H1 (cell line): ENCODE measurements around the gene C1QL2. TPM values are rescaled to one million over a fixed set of nuclear protein-coding genes. Genes with fewer than 3 reads are reported as not detected.

Experiments used
- CEBPB ChIP-seq: IDR thresholded peaks from 2 replicates; pipeline ENCODE4 v1.6.1; 2012; ENCODE audit warnings: low read depth, low read length
- POLR2AphosphoS5 ChIP-seq: IDR thresholded peaks from 2 replicates; pipeline ENCODE4 v1.6.1; 2011; ENCODE audit warnings: low read depth, low read length
- RXRA ChIP-seq: IDR thresholded peaks from 2 replicates; pipeline ENCODE4 v1.6.1; 2011; ENCODE audit warnings: low read depth, mild to moderate bottlenecking, low read length, moderate library complexity; ENCODE audit not compliant: insufficient read depth
- SP2 ChIP-seq: IDR thresholded peaks from 2 replicates; pipeline ENCODE4 v1.6.1; 2012; ENCODE audit warnings: mild to moderate bottlenecking, low read length, inconsistent platforms
- SP4 ChIP-seq: IDR thresholded peaks from 2 replicates; pipeline ENCODE4 v1.6.1; 2012; ENCODE audit warnings: low read length, inconsistent platforms
- SUZ12 ChIP-seq: fragments of 200-600 bp; sonication (generic); IDR thresholded peaks from 2 replicates; pipeline ENCODE4 v1.6.1; 2012; ENCODE audit warnings: mild to moderate bottlenecking, inconsistent platforms, low read length, moderate library complexity, mixed read lengths
- TAF1 ChIP-seq: IDR thresholded peaks from 2 replicates; pipeline ENCODE4 v1.6.1; 2011; ENCODE audit warnings: mild to moderate bottlenecking, low read depth, low read length
- polyA plus RNA-seq, 7 experiments: library from polyadenylated mRNA; depleted of rRNA in 3 of 7; stranded (reverse) in 5 of 7; unstranded in 2 of 7; fragments of >200 nt in 5 of 7; fragments of 200-250 nt in 2 of 7; gene quantifications; 1 replicate in 5 of 7; 2 replicates in 1 of 7; 4 replicates in 1 of 7; pipeline versions ENCODE4 v1.2.1 to v1.2.3, GENCODE V29; 2011 to 2013; ENCODE audit warnings: missing spikeins in 2 of 7, mixed read lengths in 2 of 7
- total RNA-seq: library from RNA; stranded (reverse); fragmentation: NEBNext Ultra II Directional; extraction: Animal tissue kit (Norgen Biotek cat#: 25700); gene quantifications from 2 replicates; pipeline ENCODE4 v1.2.1, GENCODE V29; 2021
- TF ChIP-seq, protein P1 (sequence below): fragments of 300-600 bp; sonication (generic); IDR thresholded peaks from 2 replicates; pipeline ENCODE4 v1.7.1; 2012; ENCODE audit warnings: low read length, moderate library complexity, mild to moderate bottlenecking, inconsistent platforms; ENCODE audit not compliant: insufficient replicate concordance

Gene C1QL2
- total and polyA plus RNA-seq, 2 of the 8 experiments (the other 6 are each of a cell fraction or from before 2014, with no cell fraction given): 0.80 to 0.88 TPM

DNA sequence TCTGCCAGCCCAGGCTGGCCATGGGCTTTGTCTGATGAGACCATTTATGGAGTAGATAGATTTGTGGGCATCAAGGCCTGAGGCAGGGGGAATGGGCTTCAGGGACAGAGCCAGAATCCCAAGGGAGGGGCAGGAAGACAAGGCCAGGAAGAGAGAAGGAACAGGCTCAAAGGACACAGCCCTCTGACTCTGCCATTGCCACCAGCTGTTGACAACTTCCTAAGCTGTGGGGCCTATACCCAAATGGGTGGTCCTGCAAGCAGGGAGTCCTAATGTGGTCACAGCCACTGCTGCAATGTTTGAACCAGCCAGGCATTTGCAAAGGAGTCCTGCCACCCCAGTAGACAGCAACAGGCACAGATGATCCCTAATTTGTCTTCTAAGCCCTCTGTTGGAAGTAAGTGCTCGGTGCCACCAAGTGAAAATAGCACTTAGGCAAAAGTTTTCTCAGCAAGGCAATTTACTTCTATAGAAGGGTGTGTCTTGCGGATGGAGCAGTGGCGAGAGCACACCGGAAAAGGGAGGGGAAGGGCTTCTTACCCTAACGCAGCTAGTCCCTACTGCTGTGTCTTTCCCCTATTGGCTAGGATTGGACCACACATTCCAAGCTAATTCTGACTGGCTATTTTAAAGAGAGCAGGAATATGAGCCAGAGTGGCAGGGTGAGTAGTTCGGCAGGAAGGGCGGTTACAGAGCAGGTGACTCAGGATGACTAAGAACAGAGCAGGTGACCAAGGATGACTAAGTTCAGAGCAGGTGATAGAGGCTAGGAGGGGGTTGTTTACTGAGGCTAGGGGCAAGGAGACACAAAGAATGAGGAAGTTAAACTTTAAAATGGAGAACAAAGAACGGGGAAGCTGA is 47.2 kb downstream of the C1QL2 start (continued):
- TF ChIP-seq, protein P1, sequence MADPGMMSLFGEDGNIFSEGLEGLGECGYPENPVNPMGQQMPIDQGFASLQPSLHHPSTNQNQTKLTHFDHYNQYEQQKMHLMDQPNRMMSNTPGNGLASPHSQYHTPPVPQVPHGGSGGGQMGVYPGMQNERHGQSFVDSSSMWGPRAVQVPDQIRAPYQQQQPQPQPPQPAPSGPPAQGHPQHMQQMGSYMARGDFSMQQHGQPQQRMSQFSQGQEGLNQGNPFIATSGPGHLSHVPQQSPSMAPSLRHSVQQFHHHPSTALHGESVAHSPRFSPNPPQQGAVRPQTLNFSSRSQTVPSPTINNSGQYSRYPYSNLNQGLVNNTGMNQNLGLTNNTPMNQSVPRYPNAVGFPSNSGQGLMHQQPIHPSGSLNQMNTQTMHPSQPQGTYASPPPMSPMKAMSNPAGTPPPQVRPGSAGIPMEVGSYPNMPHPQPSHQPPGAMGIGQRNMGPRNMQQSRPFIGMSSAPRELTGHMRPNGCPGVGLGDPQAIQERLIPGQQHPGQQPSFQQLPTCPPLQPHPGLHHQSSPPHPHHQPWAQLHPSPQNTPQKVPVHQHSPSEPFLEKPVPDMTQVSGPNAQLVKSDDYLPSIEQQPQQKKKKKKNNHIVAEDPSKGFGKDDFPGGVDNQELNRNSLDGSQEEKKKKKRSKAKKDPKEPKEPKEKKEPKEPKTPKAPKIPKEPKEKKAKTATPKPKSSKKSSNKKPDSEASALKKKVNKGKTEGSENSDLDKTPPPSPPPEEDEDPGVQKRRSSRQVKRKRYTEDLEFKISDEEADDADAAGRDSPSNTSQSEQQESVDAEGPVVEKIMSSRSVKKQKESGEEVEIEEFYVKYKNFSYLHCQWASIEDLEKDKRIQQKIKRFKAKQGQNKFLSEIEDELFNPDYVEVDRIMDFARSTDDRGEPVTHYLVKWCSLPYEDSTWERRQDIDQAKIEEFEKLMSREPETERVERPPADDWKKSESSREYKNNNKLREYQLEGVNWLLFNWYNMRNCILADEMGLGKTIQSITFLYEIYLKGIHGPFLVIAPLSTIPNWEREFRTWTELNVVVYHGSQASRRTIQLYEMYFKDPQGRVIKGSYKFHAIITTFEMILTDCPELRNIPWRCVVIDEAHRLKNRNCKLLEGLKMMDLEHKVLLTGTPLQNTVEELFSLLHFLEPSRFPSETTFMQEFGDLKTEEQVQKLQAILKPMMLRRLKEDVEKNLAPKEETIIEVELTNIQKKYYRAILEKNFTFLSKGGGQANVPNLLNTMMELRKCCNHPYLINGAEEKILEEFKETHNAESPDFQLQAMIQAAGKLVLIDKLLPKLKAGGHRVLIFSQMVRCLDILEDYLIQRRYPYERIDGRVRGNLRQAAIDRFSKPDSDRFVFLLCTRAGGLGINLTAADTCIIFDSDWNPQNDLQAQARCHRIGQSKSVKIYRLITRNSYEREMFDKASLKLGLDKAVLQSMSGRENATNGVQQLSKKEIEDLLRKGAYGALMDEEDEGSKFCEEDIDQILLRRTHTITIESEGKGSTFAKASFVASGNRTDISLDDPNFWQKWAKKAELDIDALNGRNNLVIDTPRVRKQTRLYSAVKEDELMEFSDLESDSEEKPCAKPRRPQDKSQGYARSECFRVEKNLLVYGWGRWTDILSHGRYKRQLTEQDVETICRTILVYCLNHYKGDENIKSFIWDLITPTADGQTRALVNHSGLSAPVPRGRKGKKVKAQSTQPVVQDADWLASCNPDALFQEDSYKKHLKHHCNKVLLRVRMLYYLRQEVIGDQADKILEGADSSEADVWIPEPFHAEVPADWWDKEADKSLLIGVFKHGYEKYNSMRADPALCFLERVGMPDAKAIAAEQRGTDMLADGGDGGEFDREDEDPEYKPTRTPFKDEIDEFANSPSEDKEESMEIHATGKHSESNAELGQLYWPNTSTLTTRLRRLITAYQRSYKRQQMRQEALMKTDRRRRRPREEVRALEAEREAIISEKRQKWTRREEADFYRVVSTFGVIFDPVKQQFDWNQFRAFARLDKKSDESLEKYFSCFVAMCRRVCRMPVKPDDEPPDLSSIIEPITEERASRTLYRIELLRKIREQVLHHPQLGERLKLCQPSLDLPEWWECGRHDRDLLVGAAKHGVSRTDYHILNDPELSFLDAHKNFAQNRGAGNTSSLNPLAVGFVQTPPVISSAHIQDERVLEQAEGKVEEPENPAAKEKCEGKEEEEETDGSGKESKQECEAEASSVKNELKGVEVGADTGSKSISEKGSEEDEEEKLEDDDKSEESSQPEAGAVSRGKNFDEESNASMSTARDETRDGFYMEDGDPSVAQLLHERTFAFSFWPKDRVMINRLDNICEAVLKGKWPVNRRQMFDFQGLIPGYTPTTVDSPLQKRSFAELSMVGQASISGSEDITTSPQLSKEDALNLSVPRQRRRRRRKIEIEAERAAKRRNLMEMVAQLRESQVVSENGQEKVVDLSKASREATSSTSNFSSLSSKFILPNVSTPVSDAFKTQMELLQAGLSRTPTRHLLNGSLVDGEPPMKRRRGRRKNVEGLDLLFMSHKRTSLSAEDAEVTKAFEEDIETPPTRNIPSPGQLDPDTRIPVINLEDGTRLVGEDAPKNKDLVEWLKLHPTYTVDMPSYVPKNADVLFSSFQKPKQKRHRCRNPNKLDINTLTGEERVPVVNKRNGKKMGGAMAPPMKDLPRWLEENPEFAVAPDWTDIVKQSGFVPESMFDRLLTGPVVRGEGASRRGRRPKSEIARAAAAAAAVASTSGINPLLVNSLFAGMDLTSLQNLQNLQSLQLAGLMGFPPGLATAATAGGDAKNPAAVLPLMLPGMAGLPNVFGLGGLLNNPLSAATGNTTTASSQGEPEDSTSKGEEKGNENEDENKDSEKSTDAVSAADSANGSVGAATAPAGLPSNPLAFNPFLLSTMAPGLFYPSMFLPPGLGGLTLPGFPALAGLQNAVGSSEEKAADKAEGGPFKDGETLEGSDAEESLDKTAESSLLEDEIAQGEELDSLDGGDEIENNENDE: no peak
- TF ChIP-seq CEBPB: no peak
- TF ChIP-seq TAF1: no peak
- TF ChIP-seq SP2: no peak
- TF ChIP-seq POLR2AphosphoS5: no peak
- TF ChIP-seq SP4: no peak
- TF ChIP-seq SUZ12: no peak
- TF ChIP-seq RXRA: no peak
- TF ChIP-seq, all 59 proteins: peak for 0
